HG03439 (cell line): Measurements from ENCODE around the gene BAK1.

ENCODE experiments used
- ATAC-seq: cut with Tn5 transposase; IDR thresholded peaks from one replicate; pipeline ENCODE4 v1.9.1; 2021; ENCODE audit warnings: mild to moderate bottlenecking, moderate library complexity; ENCODE audit not compliant: unreplicated experiment

The BAK1 gene

GRCh38 chr6:33588894-33589293 lies 8.8 kb upstream of the BAK1 start:
- ATAC-seq: no peak

- no peak for ATAC-seq
Observed at GRCh38 chr6:33587529-33587928, 7.5 kb upstream of the BAK1 start.

GRCh38 chr6:33586108-33586640 lies 6.1 kb upstream of the BAK1 start:
- ATAC-seq: no peak

- ATAC-seq: peak; percentile 49
Observed at GRCh38 chr6:33585403-33586107, 5.5 kb upstream of the BAK1 start.

GRCh38 chr6:33584700-33585402 lies 4.8 kb upstream of the BAK1 start:
- no peak for ATAC-seq

GRCh38 chr6:33583591-33584155 lies 3.6 kb upstream of the BAK1 start:
- ATAC-seq: no peak

- no peak for ATAC-seq
Observed at GRCh38 chr6:33581186-33581585, 1.1 kb upstream of the BAK1 start.

- ATAC-seq: no peak
Observed at GRCh38 chr6:33578588-33579011, 1.5 kb downstream of the BAK1 start.

GRCh38 chr6:33578164-33578563 lies 1.9 kb downstream of the BAK1 start:
- ATAC-seq: no peak

- no peak for ATAC-seq
Observed at GRCh38 chr6:33577718-33578117, 2.4 kb downstream of the BAK1 start.

- no peak for ATAC-seq
Observed at GRCh38 chr6:33577106-33577535, 3.0 kb downstream of the BAK1 start.

- no peak for ATAC-seq
Observed at GRCh38 chr6:33576668-33577067, 3.4 kb downstream of the BAK1 start.

- ATAC-seq: no peak
Observed at GRCh38 chr6:33575211-33575610, 4.9 kb downstream of the BAK1 start.

GRCh38 chr6:33571637-33572316 lies 8.3 kb downstream of the BAK1 start:
- ATAC-seq: no peak

- ATAC-seq: peak; percentile 78
Observed at GRCh38 chr6:33570806-33571636, 9.1 kb downstream of the BAK1 start.

- ATAC-seq: no peak
Observed at GRCh38 chr6:33568826-33569570, 11.1 kb downstream of the BAK1 start.

- no peak for ATAC-seq
Observed at GRCh38 chr6:33567836-33568235, 12.2 kb downstream of the BAK1 start.

GRCh38 chr6:33566182-33567084 lies 13.6 kb downstream of the BAK1 start:
- ATAC-seq: no peak

- no peak for ATAC-seq
Observed at GRCh38 chr6:33558801-33559200, 21.3 kb downstream of the BAK1 start.
